Rectal smooth muscle tissue (tissue), 1 donor: ENCODE data around the gene MRPL57.
"Not testable (repeated sequence)": the region's sequence is repeated elsewhere in the genome, so short reads cannot be mapped to it uniquely, and the experiment has no call there.

Source experiments
- H3K27ac ChIP-seq: one replicate; pipeline ENCODE4 v1.7.0; 2013; ENCODE audit warnings: low read depth, low read length, inconsistent platforms
- H3K27me3 ChIP-seq: one replicate; pipeline ENCODE4 v1.7.0; 2013; ENCODE audit warnings: low read length; ENCODE audit not compliant: control insufficient read depth, insufficient read depth
- H3K36me3 ChIP-seq: one replicate; pipeline ENCODE4 v1.7.0; 2013; ENCODE audit warnings: low read length; ENCODE audit not compliant: control insufficient read depth, insufficient read depth
- H3K4me1 ChIP-seq: one replicate; pipeline ENCODE4 v1.7.0; 2013; ENCODE audit warnings: low read length; ENCODE audit not compliant: control insufficient read depth, insufficient read depth
- H3K4me3 ChIP-seq: one replicate; pipeline ENCODE4 v1.7.0; 2013; ENCODE audit warnings: low read length
- H3K9ac ChIP-seq: one replicate; pipeline ENCODE4 v1.7.0; 2013; ENCODE audit warnings: low read length

The MRPL57 gene

DNA sequence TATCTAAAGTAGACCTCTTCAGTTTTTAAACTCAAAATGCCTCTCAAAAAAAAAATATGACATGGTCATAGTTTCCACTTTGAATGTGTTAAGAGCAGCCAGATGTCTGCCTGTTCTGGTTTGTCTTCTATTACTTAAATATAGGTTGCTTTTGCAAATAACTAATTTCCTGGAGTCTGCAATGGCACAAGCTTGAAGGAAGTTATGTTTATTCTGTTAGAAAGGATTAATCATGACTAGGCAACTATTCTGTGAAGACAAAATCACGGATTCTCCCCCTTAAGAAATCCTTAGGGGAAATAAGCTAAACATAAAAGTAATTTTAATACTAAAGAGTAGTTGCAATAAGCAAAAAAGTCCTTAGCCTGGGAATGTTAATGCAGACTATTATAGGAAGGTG is 26.4 kb upstream of the MRPL57 start:
- H3K27me3 ChIP-seq: no peaks in the 10 kb centered on the region
- H3K36me3 ChIP-seq: peaks cover 5% of the 10 kb centered on the region
- no peak overlapping the region for H3K9ac ChIP-seq
- H3K27ac ChIP-seq: no peak overlapping the region
- H3K4me3 ChIP-seq: no peak overlapping the region
- no peaks in the 10 kb centered on the region for H3K4me1 ChIP-seq

GRCh38 chr13:21152251-21152899 is 24.1 kb upstream of the MRPL57 start:
- Histone ChIP-seq H3K27me3 (no peaks in the 10 kb centered on the region), H3K27ac (no peak overlapping the region), H3K9ac (no peak overlapping the region), H3K4me1 (no peaks in the 10 kb centered on the region), H3K36me3 (peaks cover 4% of the 10 kb centered on the region), H3K4me3 (no peak overlapping the region)

DNA sequence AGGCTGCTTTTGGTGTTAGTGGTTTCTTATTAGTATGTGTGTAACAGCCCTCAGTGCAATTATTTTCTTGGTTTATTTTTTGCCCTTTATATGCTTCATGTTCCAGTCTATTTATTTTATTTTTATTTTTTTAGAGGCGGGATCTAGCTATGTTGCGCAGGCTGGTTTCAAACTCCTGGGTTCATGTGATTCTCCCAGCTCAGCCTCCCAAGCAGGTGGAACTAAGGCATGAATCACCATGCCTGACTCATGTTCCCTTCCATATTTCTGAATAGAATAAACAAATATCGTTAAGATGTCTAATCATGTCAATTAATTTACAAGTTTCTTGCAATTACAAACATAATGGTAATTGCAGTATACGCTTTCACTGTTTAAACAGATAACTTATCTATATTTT is 11.8 kb upstream of the MRPL57 start:
- no peak overlapping the region for H3K9ac ChIP-seq
- H3K4me3 ChIP-seq: no peak overlapping the region
- H3K36me3 ChIP-seq: no peaks in the 10 kb centered on the region
- no peaks in the 10 kb centered on the region for H3K4me1 ChIP-seq
- H3K27me3 ChIP-seq: no peaks in the 10 kb centered on the region
- H3K27ac ChIP-seq: no peak overlapping the region

GRCh38 chr13:21165606-21166005 is 10.9 kb upstream of the MRPL57 start:
- H3K9ac ChIP-seq, H3K4me3 ChIP-seq, H3K27ac ChIP-seq, H3K4me1 ChIP-seq, H3K36me3 ChIP-seq, H3K27me3 ChIP-seq: not testable (repeated sequence)

DNA sequence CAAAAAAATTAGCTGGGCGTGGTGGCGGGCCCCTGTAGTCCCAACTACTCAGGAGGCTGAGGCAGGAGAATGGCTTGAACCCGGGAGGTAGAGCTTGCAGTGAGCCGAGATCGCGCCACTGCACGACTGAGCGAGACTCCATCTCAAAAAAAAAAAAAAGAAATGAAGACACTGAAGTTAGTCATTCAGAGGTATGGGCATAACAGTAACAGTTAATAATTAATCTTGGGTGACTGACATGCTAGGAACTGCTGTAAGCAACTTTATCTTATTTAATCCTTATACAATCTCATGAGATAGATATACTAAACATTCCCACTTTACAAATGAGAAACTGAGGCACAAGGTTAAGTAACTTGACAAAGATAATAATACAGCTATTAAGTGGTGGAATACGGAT is 5.0 kb upstream of the MRPL57 start:
- Histone ChIP-seq H3K27me3 (no peaks in the 10 kb centered on the region), H3K4me1 (peaks cover 3% of the 10 kb centered on the region), H3K27ac (no peak overlapping the region), H3K9ac (no peak overlapping the region), H3K4me3 (no peak overlapping the region), H3K36me3 (no peaks in the 10 kb centered on the region)

DNA sequence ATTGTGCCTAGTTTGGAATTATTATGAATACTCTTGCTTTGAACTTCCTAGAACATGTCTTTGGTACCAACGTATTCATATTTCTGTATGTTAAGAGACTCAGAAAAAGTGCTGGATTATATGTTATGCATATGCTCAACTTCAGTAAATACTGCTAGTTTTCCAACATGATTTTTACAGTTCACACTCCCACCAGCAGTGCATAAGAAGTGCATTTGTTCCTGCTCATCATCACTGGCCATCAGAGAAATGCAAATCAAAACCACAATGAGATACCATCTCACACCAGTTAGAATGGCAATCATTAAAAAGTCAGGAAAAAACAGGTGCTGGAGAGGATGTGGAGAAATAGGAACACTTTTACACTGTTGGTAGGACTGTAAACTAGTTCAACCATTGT is 2.7 kb upstream of the MRPL57 start:
- H3K9ac ChIP-seq, H3K27me3 ChIP-seq, H3K4me3 ChIP-seq, H3K27ac ChIP-seq, H3K36me3 ChIP-seq: not testable (repeated sequence)
- H3K4me1 ChIP-seq: peaks cover 12% of the 10 kb centered on the region

DNA sequence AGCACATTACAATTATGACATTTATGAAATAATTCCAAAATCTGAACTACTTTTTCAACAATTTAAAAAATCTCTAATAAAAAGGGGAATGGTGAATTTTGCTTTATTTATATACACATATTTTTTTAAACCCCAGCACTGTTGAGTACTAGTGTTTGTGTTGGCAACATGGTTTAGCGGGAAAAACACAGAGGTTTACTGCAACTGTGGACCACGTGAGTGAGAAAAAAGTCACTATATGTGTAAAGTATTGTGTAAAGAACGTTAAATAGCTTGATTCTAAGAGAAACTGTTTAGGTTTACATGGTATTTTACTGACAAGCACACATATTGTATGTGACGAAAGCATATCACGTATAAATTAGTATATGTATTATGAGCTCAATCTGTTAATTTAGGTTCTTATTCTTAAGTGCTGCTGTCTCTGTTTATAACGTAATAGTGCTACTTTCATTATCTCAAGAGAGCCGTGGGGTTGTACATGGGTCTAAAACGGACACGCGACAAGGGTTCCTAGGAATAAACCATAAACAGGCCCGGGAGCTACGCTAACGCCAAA is 723 bp upstream of the MRPL57 start:
- H3K36me3 ChIP-seq: no peaks in the 10 kb centered on the region
- H3K9ac ChIP-seq: no peak overlapping the region
- H3K27me3 ChIP-seq: no peaks in the 10 kb centered on the region
- H3K4me3 ChIP-seq: peak overlapping the region; percentile 92
- peaks cover 12% of the 10 kb centered on the region for H3K4me1 ChIP-seq
- H3K27ac ChIP-seq: no peak overlapping the region

GRCh38 chr13:21176982-21177284 is 475 bp downstream of the MRPL57 start:
- Histone ChIP-seq H3K4me1 (peaks cover 12% of the 10 kb centered on the region), H3K36me3 (no peaks in the 10 kb centered on the region), H3K4me3 (peak overlapping the region; percentile 92)

DNA sequence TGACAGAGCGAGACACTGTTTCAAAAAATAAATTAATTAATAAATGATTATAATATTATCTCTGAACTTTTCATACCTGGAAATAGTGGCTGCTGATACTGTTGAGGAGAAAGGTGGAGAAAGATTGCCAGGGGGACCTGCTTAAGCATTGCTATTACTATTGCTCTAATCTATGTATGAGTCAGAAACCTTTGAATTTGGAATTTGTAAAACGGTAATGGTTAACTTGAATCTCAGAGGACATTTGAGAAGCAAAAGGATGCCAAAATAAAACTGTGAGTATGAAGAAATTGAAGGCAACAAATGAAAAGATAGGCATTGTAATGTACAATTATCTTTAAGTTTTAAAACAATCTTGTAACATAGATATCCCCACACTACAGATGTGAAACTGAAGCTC is 5.2 kb downstream of the MRPL57 start:
- Histone ChIP-seq H3K27me3 (no peaks in the 10 kb centered on the region), H3K9ac (no peak overlapping the region), H3K27ac (no peak overlapping the region), H3K4me3 (no peak overlapping the region), H3K4me1 (peaks cover 9% of the 10 kb centered on the region), H3K36me3 (no peaks in the 10 kb centered on the region)

More at GRCh38 chr13:21176982-21177284, 475 bp downstream of the MRPL57 start:
- no peaks in the 10 kb centered on the region for H3K27me3 ChIP-seq
- peak overlapping the region; percentile 95 for H3K27ac ChIP-seq
- peak overlapping the region; percentile 93 for H3K9ac ChIP-seq

- H3K36me3 ChIP-seq, H3K9ac ChIP-seq, H3K27ac ChIP-seq, H3K4me3 ChIP-seq, H3K4me1 ChIP-seq, H3K27me3 ChIP-seq: not testable (repeated sequence)
Observed at GRCh38 chr13:21186410-21186809, 10.0 kb downstream of the MRPL57 start.

- H3K36me3 ChIP-seq, H3K27me3 ChIP-seq: not testable (repeated sequence)
Observed at GRCh38 chr13:21194756-21195155, 18.3 kb downstream of the MRPL57 start.

DNA sequence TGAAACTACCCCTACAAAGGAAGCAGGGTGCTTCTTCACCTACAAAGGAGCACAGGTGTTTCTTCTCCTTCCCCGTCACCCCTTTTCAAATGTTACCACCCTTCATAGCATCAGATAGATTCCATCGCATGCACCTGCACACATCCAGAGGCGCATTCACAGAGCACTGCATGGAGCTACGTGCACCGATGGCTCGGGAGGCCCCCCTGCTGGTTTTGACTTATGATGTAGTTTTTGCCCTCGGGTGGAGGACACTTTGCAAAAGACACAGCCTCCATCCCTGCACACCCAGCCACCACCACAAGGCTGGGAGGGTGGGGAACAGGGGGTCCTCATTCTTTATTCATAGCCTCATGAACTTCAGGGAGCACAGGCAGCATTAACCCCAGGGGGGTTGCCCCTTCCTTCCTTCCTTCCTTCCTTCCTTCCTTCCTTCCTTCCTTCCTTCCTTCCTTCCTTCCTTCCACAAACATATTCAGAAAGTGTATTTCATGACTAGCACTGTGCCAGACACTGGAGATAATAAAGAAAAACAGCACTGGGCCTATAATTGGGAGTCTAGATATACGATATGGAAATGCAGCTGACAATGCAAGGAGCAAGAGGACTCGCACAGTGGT is 21.3 kb downstream of the MRPL57 start:
- not testable (repeated sequence) for H3K36me3 ChIP-seq, H3K27ac ChIP-seq, H3K4me3 ChIP-seq, H3K27me3 ChIP-seq, H3K4me1 ChIP-seq, H3K9ac ChIP-seq

More at GRCh38 chr13:21194756-21195155, 18.3 kb downstream of the MRPL57 start:
- H3K4me3 ChIP-seq, H3K9ac ChIP-seq, H3K4me1 ChIP-seq, H3K27ac ChIP-seq: not testable (repeated sequence)

- not testable (repeated sequence) for H3K4me1 ChIP-seq, H3K36me3 ChIP-seq, H3K27ac ChIP-seq, H3K27me3 ChIP-seq, H3K4me3 ChIP-seq, H3K9ac ChIP-seq
Observed at GRCh38 chr13:21198391-21198790, 21.9 kb downstream of the MRPL57 start.
